HG03103 (cell line): ENCODE measurements around the gene AKT2.

ENCODE experiments used
- ATAC-seq: cut with Tn5 transposase; IDR thresholded peaks from one replicate; pipeline ENCODE4 v1.9.1; 2021; ENCODE audit warnings: low read depth; ENCODE audit not compliant: unreplicated experiment

Gene AKT2

GRCh38 chr19:40302224-40303011 is 17.3 kb upstream of the AKT2 start:
- ATAC-seq, result no peak

DNA sequence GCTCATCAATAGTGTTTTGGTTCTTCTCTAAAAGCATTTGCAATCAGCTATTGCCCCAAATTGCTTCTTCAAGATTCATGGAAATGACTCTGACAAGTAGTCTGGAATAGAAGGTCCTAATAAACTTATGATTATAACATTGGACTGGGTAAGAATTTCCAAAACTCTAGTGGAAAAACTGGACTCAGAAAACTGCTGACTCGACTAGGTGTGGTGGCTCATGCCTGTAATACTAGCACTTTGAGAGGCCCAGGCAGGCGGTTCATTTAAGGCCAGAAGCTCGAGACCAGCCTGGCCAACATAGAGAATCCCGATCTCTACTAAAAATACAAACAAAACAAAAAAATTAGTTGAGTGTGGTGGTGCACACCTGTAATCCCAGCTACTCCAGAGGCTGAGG is 15.5 kb upstream of the AKT2 start:
- no peak for ATAC-seq

DNA sequence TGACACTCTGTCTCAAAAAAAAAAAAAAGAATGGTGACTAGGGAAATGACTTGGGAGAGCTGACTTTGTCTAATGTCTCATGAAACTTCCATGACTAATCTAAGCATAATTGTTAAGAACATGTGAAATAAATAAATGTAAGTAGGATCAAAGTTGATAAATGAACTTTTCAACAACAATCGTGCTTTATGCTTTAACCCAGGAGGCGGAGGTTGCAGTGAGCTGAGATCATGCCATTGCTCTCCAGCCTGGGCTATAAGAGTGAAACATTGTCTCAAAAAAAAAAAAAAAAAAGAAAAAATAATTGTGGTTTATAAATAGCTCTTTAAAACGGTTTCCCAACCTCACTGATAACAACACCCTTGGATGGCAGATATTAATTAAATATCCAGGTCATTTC is 12.9 kb upstream of the AKT2 start:
- no peak for ATAC-seq

GRCh38 chr19:40294560-40294959 is 9.4 kb upstream of the AKT2 start:
- ATAC-seq, result no peak

DNA sequence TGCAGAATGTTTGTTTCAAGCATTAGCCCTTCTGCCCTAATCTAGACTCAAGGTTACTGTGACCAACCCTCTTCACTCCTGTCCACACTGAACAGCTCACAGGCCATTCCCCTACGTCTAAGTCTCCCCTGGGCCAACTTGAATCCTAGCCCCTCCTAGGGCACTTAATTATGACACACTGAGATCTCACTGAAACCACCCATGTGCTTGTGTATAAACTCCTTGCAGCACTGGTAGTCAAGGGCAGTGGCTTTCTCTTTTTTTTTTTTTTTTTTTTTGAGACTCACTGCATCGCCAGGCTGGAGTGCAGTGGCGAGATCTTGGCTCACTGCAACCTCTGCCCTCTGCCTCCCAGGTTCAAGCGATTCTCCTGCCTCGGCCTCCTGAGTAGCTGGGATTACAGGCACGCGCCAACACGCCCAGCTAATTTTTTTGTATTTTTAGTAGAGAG is 1.9 kb upstream of the AKT2 start:
- no peak for ATAC-seq

DNA sequence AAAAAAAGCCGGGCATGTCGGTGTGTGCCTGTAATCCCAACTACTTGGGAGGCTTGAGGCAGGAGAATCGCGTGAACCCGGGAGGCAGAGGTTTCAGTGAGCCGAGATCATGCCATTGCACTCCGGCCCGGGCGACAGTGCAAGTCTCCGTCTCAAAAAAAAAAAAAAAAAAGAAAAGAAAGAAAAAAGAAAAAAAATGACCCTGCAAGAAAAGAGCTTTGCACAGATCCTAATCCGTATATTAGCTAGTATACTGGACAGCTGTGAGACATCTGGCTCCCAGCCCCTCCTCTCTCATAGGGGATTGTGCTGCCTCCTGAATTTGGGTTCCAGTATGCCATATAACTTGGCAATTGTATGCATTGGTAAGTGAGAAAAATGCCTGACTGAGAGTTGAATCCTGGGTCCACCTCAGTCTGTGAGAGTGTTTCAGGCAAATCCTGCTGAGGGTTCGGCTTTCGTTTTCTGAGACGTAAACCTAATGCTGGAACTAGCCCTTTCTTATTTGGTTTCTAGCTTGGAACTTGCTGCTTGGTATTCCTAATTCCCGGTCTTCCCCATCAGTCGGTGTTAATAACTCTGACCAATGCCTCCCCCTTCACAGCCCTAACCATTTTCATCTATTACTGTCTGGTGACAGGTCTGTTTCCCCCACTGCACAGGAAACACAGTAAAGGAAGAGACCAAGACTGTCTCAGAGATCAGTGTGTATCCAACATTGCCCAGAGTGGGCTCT is 1.3 kb upstream of the AKT2 start:
- no peak for ATAC-seq

DNA sequence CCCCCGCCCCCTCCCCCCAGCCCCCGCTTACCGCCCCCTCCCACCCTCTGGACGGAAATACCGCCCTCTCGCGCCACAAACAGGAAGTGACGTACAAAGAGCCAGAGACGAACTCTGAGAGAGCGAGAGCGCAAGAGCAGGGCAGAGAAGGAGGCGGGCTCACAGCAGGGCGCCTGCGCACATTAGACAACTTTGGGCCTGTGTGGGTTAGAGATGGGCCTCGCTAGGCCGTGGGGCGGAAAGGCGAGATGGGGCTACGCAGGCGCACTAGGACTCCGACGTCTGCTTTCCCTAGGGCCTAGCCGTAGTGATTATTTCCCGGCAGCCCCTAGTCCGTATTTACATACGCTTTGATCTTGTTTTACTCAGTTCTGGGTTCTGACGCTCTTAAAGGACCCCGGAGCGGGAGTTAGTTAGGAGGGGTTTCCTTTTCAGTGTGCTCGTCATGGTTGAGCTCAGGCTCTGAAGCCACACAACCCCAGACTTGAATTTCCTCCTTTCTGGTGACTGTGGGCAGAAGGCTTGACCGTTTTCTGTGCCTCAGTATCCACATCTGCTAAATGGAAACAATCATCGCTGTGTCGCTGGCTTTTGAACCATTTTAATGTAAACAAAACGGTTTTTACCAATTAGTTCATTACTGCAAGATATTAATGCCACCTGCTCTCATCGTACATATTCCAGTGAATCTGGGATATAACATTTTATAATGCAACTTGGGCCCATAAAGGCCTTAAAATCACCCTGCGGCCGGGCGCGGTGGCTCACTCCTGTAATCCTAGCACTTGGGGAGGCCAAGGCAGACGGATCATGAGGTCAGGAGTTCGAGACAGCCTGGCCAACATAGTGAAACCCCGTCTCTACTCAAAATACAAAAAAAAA is 449 bp upstream of the AKT2 start:
- peak; percentile 65 for ATAC-seq

- no peak for ATAC-seq
Observed at GRCh38 chr19:40284251-40284500, 969 bp downstream of the AKT2 start.

DNA sequence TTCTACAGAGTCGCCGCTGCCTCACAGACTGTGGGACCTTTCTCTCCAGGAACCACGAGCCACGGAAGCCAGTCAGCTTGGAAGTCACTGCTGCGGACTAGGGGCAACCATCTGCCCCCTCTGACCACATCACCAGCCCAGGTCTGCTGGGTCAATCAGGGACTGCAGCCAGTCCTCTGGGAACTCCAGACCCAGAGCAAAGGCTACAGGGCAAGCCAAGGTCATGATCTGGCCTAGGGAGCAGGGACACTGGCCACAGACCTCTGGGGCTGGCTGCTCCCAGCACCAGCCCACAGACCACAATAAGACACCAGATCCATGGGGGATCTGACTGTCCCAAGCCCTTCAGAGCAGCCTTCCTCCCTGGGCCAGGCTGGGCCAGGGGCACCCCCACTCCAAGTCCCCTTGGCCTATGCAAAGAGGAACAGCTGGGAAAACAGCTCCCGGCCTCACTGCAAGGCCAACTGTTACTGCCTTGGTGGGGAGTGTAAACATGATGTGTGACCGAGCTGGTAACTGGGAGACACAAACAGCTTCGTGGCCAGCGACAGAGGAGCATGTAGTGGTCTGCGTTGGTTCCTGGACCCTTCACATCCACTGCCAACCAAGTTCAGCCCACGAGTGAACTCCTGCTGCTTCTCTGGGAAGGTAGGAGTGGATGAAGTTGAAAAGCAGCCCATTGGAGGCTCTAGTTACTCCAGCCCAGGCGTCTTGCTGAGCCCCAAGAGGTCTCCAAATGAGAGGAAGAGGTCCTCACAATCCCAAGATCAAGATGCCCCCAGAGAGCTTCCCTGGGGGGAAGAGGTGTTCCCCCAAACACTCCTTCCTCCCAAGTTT is 1.5 kb downstream of the AKT2 start:
- ATAC-seq, result no peak

GRCh38 chr19:40282920-40283319 is 2.2 kb downstream of the AKT2 start:
- no peak for ATAC-seq

DNA sequence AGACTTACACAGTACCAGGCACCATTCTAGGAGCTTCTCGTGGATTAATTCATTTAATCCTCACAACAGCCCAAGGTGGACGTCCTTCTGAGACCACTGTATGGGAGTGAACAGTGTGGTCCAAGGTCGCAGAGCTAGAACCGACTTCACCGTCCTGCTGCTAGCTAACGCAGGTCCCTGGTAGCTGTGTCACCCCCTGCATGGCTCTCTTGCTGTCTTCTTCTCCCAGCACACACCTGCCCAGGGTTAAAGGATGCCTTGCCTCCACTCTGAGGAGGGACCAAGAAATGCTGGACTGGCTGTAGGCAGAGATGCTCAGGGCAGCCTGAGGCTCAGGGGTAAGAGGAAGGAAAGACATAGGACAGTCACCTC is 3.0 kb downstream of the AKT2 start:
- ATAC-seq, result no peak

DNA sequence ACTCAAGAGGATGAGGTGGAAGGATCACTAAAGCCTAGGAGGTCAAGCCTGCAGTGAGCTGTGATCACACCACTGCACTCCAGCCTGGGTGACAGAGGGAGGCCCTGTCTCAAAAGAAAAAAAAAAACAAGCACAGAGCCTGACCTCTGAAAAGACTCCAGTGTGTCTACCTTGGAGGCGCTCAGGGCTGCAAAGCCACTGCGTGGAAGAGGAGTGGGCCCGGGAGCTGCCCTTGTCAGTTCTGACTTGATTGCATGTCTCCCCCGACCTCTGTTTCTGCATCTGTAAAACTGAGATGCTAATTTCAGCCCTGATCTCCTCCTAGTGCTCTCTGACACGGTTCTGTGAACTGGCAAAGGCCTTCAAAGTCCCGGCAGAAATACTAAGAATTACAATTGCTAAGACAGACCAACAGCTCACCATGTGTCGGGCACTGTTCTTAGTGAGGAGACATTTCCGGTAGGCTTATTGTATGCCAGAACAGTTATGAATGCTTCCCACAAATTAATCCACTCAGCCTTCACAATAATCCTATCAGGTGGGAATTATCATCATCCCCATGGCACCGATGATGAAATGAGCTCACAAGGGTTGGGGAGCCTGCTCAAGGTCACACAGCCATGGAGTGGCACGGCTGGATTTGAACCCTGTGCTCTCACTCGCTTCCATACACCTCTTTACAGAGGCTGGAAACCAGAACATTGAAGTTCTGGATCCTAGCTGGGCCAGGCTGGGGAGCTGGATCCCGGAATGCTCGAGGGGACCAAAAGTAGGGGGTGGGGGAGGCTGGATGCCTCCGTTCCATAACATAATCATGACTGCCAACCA is 3.5 kb downstream of the AKT2 start:
- no peak for ATAC-seq

DNA sequence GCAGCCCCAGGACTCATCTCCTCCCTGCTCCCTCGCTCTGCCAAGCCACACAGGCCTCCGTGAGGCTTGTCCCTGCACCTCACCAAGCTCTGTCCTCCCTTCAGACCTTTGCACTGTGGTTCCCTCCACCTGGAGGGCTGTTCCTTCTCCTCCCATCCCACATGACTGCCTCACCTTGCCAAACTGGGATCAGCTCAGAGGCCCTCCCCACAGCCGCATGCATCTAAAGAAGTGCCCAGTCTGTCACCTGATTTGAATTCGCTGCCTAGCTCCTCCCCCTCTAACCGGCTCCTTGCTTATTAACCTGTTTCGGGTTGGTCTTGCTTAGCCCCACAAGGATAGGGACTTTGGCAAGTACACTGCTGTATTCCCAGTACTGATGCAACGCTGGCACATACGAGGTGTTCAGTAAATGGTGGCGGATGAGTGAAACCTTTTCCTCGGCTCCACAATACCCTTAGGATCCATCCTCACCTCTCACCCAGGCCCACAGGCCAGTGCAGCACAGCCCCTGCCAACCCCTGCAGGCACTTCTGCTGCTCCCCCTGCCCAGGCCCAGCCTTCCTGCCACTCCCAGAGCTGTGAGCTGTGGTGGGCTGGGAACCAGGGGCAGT is 4.4 kb downstream of the AKT2 start:
- ATAC-seq, result no peak

DNA sequence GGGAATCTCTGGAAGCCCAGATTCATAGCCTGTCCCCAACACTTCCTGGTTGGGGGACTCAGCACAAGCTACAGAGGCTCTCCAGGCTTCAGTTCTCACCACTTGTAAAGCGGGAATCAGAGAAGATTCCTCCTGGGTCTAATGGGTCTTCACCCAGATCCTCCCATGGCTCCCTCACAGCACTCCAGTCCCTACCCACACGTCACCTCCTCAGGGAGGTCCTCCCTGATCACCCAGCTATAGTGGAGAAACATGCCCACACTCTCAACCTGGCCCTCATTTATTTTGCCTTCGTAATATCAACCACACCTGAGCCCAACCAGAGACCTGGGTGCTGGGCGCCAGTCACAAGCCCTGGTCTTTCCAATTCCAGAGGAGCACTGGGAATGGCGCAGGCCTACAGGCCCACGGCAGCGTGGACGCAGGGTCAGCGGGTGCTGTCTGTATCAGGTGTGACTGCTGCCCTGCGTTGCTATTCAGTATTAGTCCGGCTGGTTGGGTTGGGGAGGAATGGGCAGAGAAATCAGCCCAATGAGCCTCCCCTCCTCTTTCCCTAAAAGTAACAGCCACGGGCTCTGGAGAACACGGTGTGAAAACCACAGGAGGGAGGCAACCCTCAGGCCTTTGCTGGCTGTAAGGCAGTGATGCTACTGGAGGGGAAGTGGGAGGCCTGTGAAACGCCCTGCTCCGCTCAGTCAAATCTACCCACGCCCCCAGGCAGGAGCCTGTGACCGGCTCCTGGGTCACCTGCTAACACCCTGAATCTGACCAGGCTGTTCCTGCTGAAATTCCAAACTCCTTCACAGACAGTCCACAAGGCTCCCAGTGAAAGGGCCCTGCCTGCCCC is 5.2 kb downstream of the AKT2 start:
- ATAC-seq, result no peak

DNA sequence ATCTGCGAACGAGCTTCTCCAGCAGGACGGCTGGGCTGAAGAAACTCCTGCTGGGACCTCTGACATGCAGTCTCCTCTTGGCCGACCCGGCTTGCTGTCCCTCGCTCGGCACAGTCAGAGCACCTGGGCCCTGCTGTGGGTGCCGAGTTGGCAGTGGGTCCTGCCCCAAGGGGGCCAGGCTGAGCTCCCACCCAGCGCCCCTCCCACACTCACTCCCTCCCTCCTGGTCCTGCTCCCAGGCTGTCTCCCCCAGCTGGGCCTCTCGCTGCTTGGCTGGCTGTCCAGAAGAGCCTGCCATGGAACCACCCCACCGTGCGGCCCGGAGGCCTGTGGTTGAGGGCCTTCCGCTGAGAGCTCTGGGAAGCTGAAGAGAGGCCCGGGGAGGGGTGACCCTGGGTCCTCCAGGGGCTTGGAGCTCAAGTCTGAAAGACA is 6.0 kb downstream of the AKT2 start:
- ATAC-seq, result no peak

- no peak for ATAC-seq
Observed at GRCh38 chr19:40278361-40279035, 6.6 kb downstream of the AKT2 start.

GRCh38 chr19:40277356-40278059 is 7.6 kb downstream of the AKT2 start:
- no peak for ATAC-seq
